ENCODE results near the gene ANKRD30B. TPM values are rescaled to one million over a fixed set of nuclear protein-coding genes. Genes with fewer than 3 reads are reported as not detected.

Gene ANKRD30B
- total and polyA plus RNA-seq, 2 donors from 2014 or later: not detected

GRCh38 chr18:14900435-14900834 lies 152.5 kb downstream of the ANKRD30B start:
- no peak for TF ChIP-seq CTCF (IDR thresholded peaks at IDR 0.05; ENCODE audit: borderline replicate concordance, extremely low read depth, insufficient read depth)
- Histone ChIP-seq H3K9ac (ENCODE audit: low read length in 3 of 3) (no peak overlapping the region), H3K4me3 (ENCODE audit: low read length in 3 of 3) (no peak overlapping the region), H3K9me3 (ENCODE audit: control insufficient read depth in 2 of 3, insufficient read depth in 1 of 3, low read length in 3 of 3) (no peaks in the 10 kb centered on the region), H3K27ac (ENCODE audit: low read depth in 2 of 2, low read length in 2 of 2) (no peak overlapping the region), H3K4me1 (ENCODE audit: control insufficient read depth in 2 of 3, insufficient read depth in 2 of 3, low read depth in 1 of 3, low read length in 3 of 3) (no peaks in the 10 kb centered on the region), H3K27me3 (ENCODE audit: control insufficient read depth, insufficient read depth, low read length) (no peaks in the 10 kb centered on the region), H3K36me3 (ENCODE audit: control insufficient read depth in 2 of 3, insufficient read depth in 3 of 3, low read length in 3 of 3) (no peaks in the 10 kb centered on the region)
- no peak for DNase-seq
- intact Hi-C loops (cut with DNase I): no loop called here
- no peak for FAIRE-seq

Small RNA genes within 50 kb of the gene (microRNA-seq; reads per million reads assigned to microRNA genes)
- not detected for gene MIR3156-2

Other genes starting within 250 kb of the ANKRD30B start
- gene POTEC, start 204.6 kb upstream of the ANKRD30B start, total RNA-seq: not detected
- gene POTEC, start 204.6 kb upstream of the ANKRD30B start, polyA plus RNA-seq (ENCODE audit: insufficient read depth, low read depth, low replicate concordance): not detected

Measured in kidney (tissue), 14 donors.